ENCODE results near the gene USP17L13.
"Not testable (repeated sequence)": the region's sequence is repeated elsewhere in the genome, so short reads cannot be mapped to it uniquely, and the experiment has no call there.

USP17L13 gene, protein sequence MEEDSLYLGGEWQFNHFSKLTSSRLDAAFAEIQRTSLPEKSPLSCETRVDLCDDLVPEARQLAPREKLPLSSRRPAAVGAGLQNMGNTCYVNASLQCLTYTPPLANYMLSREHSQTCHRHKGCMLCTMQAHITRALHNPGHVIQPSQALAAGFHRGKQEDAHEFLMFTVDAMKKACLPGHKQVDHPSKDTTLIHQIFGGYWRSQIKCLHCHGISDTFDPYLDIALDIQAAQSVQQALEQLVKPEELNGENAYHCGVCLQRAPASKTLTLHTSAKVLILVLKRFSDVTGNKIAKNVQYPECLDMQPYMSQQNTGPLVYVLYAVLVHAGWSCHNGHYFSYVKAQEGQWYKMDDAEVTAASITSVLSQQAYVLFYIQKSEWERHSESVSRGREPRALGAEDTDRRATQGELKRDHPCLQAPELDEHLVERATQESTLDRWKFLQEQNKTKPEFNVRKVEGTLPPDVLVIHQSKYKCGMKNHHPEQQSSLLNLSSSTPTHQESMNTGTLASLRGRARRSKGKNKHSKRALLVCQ

DNA sequence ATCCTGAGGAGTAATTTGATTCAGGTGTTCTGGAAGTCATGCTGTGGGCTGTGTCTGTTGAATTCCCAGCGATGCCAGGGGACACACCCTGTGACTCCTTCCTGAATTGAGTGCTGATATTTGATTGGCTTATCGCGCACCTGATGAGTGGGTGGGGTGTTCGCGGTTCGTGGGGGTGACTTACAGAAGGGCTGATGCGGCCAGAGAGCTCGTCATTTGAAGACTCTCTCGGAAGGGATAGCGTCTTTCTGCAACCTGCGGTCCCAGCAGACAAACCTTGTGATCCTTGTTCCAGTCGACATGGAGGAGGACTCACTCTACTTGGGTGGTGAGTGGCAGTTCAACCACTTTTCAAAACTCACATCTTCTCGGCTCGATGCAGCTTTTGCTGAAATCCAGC is at the start of gene USP17L13:
USP17L13 (plus strand) TSS at position 301 of the 400 bp plus-strand sequence; CDS start at position 301, 0 bp downstream.
- not testable (repeated sequence) for DNase-seq

DNA sequence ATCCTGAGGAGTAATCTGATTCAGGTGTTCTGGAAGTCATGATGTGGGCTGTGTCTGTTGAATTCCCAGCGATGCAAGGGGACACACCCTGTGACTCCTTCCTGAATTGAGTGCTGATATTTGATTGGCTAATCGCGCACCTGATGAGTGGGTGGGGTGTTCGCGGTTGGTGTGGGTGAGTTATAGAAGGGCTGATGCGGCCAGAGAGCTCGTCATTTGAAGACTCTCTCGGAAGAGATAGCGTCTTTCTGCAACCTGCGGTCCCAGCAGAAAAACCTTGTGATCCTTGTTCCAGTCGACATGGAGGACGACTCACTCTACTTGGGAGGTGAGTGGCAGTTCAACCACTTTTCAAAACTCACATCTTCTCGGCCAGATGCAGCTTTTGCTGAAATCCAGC is 14.3 kb upstream of the USP17L13 start, which contains the start of gene USP17L10:
USP17L10 (plus strand) TSS at position 301 of the 400 bp plus-strand sequence; CDS start at position 301, 0 bp downstream.
- DNase-seq = not testable (repeated sequence)

DNA sequence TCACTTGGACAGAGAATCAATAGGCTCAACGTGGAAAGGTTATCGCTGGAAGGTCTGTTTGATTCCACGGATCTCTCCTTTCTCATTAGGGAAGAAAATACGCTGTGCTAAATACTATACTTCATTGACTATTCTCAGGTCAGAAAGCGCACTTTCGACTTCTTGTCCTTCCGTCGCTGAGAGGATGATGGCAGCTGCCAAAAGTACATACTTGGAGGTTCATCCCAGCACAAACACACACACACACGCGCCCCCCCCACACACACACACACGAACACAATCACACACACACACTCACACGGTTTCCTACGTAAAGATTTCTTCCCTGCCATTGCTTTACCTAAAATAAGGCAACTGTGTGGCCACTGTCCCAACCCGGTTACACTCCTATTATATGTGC is 10.0 kb upstream of the USP17L13 start:
- DNase-seq = not testable (repeated sequence)

DNA sequence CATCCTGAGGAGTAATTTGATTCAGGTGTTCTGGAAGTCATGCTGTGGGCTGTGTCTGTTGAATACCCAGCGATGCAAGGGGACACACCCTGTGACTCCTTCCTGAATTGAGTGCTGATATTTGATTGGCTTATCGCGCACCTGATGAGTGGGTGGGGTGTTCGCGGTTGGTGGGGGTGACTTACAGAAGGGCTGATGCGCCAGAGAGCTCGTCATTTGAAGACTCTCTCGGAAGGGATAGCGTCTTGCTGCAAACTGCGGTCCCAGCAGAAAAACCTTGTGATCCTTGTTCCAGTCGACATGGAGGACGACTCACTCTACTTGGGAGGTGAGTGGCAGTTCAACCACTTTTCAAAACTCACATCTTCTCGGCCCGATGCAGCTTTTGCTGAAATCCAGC is 9.6 kb upstream of the USP17L13 start, which contains the start of gene USP17L11:
USP17L11 (plus strand) TSS at position 301 of the 400 bp plus-strand sequence; CDS start at position 301, 0 bp downstream.
- not testable (repeated sequence) for DNase-seq

DNA sequence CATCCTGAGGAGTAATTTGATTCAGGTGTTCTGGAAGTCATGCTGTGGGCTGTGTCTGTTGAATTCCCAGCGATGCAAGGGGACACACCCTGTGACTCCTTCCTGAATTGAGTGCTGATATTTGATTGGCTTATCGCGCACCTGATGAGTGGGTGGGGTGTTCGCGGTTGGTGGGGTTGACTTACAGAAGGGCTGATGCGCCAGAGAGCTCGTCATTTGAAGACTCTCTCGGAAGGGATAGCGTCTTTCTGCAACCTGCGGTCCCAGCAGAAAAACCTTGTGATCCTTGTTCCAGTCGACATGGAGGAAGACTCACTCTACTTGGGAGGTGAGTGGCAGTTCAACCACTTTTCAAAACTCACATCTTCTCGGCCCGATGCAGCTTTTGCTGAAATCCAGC is 4.8 kb upstream of the USP17L13 start, which contains the start of gene USP17L12:
USP17L12 (plus strand) TSS at position 301 of the 400 bp plus-strand sequence; CDS start at position 301, 0 bp downstream.
- DNase-seq = not testable (repeated sequence)

DNA sequence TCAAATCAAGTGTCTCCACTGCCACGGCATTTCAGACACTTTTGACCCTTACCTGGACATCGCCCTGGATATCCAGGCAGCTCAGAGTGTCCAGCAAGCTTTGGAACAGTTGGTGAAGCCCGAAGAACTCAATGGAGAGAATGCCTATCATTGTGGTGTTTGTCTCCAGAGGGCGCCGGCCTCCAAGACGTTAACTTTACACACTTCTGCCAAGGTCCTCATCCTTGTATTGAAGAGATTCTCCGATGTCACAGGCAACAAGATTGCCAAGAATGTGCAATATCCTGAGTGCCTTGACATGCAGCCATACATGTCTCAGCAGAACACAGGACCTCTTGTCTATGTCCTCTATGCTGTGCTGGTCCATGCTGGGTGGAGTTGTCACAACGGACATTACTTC is 5.6 kb downstream of the USP17L13 start:
- not testable (repeated sequence) for DNase-seq

DNA sequence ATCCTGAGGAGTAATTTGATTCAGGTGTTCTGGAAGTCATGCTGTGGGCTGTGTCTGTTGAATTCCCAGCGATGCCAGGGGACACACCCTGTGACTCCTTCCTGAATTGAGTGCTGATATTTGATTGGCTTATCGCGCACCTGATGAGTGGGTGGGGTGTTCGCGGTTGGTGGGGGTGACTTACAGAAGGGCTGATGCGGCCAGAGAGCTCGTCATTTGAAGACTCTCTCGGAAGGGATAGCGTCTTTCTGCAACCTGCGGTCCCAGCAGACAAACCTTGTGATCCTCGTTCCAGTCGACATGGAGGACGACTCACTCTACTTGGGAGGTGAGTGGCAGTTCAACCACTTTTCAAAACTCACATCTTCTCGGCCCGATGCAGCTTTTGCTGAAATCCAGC is 9.4 kb downstream of the USP17L13 start, which contains the start of gene USP17L15:
USP17L15 (plus strand) TSS at position 301 of the 400 bp plus-strand sequence; CDS start at position 301, 0 bp downstream.
- DNase-seq = not testable (repeated sequence)

DNA sequence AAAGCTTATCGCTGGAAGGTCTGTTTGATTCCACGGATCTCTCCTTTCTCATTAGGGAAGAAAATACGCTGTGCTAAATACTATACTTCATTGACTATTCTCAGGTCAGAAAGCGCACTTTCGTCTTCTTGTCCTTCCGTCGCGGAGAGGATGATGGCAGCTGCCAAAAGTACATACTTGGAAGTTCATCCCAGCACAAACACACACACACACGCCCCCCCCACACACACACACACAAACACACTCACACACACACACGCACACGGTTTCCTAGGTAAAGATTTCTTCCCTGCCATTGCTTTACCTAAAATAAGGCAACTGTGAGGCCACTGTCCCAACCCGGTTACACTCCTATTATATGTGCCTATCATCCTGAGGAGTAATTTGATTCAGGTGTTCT is 13.8 kb downstream of the USP17L13 start:
- DNase-seq = not testable (repeated sequence)

DNA sequence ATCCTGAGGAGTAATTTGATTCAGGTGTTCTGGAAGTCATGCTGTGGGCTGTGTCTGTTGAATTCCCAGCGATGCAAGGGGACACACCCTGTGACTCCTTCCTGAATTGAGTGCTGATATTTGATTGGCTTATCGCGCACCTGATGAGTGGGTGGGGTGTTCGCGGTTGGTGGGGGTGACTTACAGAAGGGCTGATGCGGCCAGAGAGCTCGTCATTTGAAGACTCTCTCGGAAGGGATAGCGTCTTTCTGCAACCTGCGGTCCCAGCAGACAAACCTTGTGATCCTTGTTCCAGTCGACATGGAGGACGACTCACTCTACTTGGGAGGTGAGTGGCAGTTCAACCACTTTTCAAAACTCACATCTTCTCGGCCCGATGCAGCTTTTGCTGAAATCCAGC is 18.9 kb downstream of the USP17L13 start, which contains the start of gene USP17L17:
USP17L17 (plus strand) TSS at position 301 of the 400 bp plus-strand sequence; CDS start at position 301, 0 bp downstream.
- not testable (repeated sequence) for DNase-seq

DNA sequence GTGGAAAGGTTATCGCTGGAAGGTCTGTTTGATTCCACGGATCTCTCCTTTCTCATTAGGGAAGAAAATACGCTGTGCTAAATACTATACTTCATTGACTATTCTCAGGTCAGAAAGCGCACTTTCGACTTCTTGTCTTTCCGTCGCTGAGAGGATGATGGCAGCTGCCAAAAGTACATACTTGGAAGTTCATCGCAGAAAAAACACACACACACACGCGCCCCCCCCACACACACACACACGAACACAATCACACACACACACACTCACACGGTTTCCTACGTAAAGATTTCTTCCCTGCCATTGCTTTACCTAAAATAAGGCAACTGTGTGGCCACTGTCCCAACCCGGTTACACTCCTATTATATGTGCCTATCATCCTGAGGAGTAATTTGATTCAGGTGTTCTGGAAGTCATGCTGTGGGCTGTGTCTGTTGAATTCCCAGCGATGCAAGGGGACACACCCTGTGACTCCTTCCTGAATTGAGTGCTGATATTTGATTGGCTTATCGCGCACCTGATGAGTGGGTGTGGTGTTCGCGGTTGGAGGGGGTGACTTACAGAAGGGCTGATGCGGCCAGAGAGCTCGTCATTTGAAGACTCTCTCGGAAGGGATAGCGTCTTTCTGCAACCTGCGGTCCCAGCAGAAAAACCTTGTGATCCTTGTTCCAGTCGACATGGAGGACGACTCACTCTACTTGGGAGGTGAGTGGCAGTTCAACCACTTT is 23.4 kb downstream of the USP17L13 start, which contains the start of gene USP17L18:
USP17L18 (plus strand) TSS at position 678 of the 728 bp plus-strand sequence; CDS start at position 678, 0 bp downstream.
- not testable (repeated sequence) for DNase-seq

DNA sequence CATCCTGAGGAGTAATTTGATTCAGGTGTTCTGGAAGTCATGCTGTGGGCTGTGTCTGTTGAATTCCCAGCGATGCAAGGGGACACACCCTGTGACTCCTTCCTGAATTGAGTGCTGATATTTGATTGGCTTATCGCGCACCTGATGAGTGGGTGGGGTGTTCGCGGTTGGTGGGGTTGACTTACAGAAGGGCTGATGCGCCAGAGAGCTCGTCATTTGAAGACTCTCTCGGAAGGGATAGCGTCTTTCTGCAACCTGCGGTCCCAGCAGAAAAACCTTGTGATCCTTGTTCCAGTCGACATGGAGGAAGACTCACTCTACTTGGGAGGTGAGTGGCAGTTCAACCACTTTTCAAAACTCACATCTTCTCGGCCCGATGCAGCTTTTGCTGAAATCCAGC is 28.4 kb downstream of the USP17L13 start, which contains the start of gene USP17L19:
USP17L19 (plus strand) TSS at position 301 of the 400 bp plus-strand sequence; CDS start at position 301, 0 bp downstream.
- DNase-seq = not testable (repeated sequence)

DNA sequence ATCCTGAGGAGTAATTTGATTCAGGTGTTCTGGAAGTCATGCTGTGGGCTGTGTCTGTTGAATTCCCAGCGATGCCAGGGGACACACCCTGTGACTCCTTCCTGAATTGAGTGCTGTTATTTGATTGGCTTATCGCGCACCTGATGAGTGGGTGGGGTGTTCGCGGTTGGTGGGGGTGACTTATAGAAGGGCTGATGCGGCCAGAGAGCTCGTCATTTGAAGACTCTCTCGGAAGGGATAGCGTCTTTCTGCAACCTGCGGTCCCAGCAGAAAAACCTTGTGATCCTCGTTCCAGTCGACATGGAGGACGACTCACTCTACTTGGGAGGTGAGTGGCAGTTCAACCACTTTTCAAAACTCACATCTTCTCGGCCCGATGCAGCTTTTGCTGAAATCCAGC is 33.1 kb downstream of the USP17L13 start, which contains the start of gene USP17L20:
USP17L20 (plus strand) TSS at position 301 of the 400 bp plus-strand sequence; CDS start at position 301, 0 bp downstream.
- DNase-seq = not testable (repeated sequence)

DNA sequence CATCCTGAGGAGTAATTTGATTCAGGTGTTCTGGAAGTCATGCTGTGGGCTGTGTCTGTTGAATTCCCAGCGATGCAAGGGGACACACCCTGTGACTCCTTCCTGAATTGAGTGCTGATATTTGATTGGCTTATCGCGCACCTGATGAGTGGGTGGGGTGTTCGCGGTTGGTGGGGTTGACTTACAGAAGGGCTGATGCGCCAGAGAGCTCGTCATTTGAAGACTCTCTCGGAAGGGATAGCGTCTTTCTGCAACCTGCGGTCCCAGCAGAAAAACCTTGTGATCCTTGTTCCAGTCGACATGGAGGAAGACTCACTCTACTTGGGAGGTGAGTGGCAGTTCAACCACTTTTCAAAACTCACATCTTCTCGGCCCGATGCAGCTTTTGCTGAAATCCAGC is 37.9 kb downstream of the USP17L13 start, which contains the start of gene USP17L21:
USP17L21 (plus strand) TSS at position 301 of the 400 bp plus-strand sequence; CDS start at position 301, 0 bp downstream.
- not testable (repeated sequence) for DNase-seq

DNA sequence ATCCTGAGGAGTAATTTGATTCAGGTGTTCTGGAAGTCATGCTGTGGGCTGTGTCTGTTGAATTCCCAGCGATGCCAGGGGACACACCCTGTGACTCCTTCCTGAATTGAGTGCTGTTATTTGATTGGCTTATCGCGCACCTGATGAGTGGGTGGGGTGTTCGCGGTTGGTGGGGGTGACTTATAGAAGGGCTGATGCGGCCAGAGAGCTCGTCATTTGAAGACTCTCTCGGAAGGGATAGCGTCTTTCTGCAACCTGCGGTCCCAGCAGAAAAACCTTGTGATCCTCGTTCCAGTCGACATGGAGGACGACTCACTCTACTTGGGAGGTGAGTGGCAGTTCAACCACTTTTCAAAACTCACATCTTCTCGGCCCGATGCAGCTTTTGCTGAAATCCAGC is 42.6 kb downstream of the USP17L13 start, which contains the start of gene USP17L22:
USP17L22 (plus strand) TSS at position 301 of the 400 bp plus-strand sequence; CDS start at position 301, 0 bp downstream.
- not testable (repeated sequence) for DNase-seq

DNA sequence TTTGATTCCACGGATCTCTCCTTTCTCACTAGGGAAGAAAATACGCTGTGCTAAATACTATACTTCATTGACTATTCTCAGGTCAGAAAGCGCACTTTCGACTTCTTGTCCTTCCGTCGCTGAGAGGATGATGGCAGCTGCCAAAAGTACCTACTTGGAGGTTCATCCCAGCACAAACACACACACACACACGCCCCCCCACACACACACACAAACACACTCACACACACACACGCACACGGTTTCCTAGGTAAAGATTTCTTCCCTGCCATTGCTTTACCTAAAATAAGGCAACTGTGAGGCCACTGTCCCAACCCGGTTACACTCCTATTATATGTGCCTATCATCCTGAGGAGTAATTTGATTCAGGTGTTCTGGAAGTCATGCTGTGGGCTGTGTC is 47.0 kb downstream of the USP17L13 start:
- DNase-seq = not testable (repeated sequence)

Measured in HCEC 1CT (cell line).